K562 (cell line): ENCODE measurements around the gene GALP. TPM values are rescaled to one million over a fixed set of nuclear protein-coding genes. Genes with fewer than 3 reads are reported as not detected.

ENCODE experiments used
- ATAC-seq: fragments of 200-7000 bp; cut with Tn5 transposase; 3 replicates; pipeline ENCODE4 v1.9.1; 2020; ENCODE audit warnings: moderate library complexity
- BruUV-seq: library from RNA; stranded (reverse); fragments of 400-500 nt; replicated peaks from 2 replicates; lab custom pipeline; 2021; lab: Mats Ljungman, UMichigan
- CTCF ChIA-PET: fragments of 300-600 bp; formaldehyde crosslinking; extraction: SDS; loops from one replicate; lab custom pipeline; 2021; ENCODE audit warnings: low intra/inter-chr PET ratio; lab: Yijun Ruan, JAX
- POLR2A ChIA-PET: fragments of 300-600, 350-650 bp; sonication (Branson Sonifier 250); formaldehyde crosslinking; extraction: SDS; loops from one replicate; lab custom pipeline; 2021; ENCODE audit warnings: antibody characterized with exemption, inconsistent platforms; lab: Yijun Ruan, JAX
- DNase-seq, 4 experiments: peaks; one replicate each; pipeline versions ENCODE4 v3.0.0 to v3.0.0-alpha.2; 2011 to 2018; ENCODE audit warnings: low spot score in 3 of 4, mixed read lengths in 3 of 4; ENCODE audit errors: extremely low read depth in 1 of 4
- FAIRE-seq: peaks from 2 replicates; lab custom pipeline; 2011; peaks lifted over from hg19 to GRCh38; lab: Jason Lieb, UNC
- H2AFZ ChIP-seq: 2 replicates; pipeline ENCODE4 v1.6.0; 2011; ENCODE audit warnings: low read depth, low read length, control low read depth, inconsistent platforms
- H3K27ac ChIP-seq: fragments of 200-600 bp; 3 replicates; pipeline ENCODE4 v1.8.0; 2011; ENCODE audit warnings: low read depth, mild to moderate bottlenecking, control low read depth, inconsistent platforms, low read length, moderate library complexity, mixed read lengths; ENCODE audit errors: extremely low read depth
- H3K27me3 ChIP-seq, 2 experiments: fragments of 300-600 bp in 1 of 2; 2 replicates in 1 of 2; 3 replicates in 1 of 2; pipeline versions ENCODE4 v1.6.0 to v1.8.0; 2011; ENCODE audit warnings: inconsistent platforms in 2 of 2, low read length in 2 of 2, mild to moderate bottlenecking in 1 of 2, mixed read lengths in 1 of 2, moderate library complexity in 1 of 2; ENCODE audit not compliant: control insufficient read depth in 2 of 2, insufficient read depth in 2 of 2
- H3K36me3 ChIP-seq: fragments of 300-600 bp; 3 replicates; pipeline ENCODE4 v1.8.0; 2011; ENCODE audit warnings: mild to moderate bottlenecking, low read length, inconsistent platforms; ENCODE audit not compliant: control insufficient read depth, insufficient read depth
- H3K4me1 ChIP-seq, 2 experiments: fragments of 200-600 bp in 1 of 2; replicated peaks in 1 of 2; 2 replicates in 1 of 2; 3 replicates in 1 of 2; pipeline versions ENCODE4 v1.5.1 to v1.8.0; 2011; ENCODE audit warnings: inconsistent platforms in 2 of 2, low read length in 2 of 2, mild to moderate bottlenecking in 1 of 2, mixed read lengths in 1 of 2, moderate library complexity in 1 of 2; ENCODE audit not compliant: control insufficient read depth in 2 of 2, insufficient read depth in 2 of 2
- H3K4me2 ChIP-seq: 2 replicates; pipeline ENCODE4 v1.6.1; 2011; ENCODE audit warnings: low read length, control low read depth, inconsistent platforms, mixed read lengths; ENCODE audit not compliant: insufficient read depth
- H3K4me3 ChIP-seq: fragments of 200-600 bp; sonication (generic), shearing (Covaris generic); 2 replicates; pipeline ENCODE4 v1.5.1; 2016; ENCODE audit warnings: control low read depth, inconsistent platforms
- H3K79me2 ChIP-seq: fragments of 200-600 bp; 3 replicates; pipeline ENCODE4 v1.8.0; 2011; ENCODE audit warnings: low read length, inconsistent platforms; ENCODE audit not compliant: control insufficient read depth, insufficient read depth
- H3K9ac ChIP-seq, 2 experiments: 2 replicates each; pipeline versions ENCODE4 v1.6.0 to v1.6.1; 2011; ENCODE audit warnings: low read depth in 2 of 2, low read length in 2 of 2, control low read depth in 1 of 2, inconsistent platforms in 1 of 2, mild to moderate bottlenecking in 1 of 2, mixed read lengths in 1 of 2; ENCODE audit not compliant: insufficient read depth in 1 of 2
- H3K9me1 ChIP-seq: one replicate; pipeline ENCODE4 v1.6.0; 2011; ENCODE audit warnings: inconsistent platforms, mild to moderate bottlenecking, low read length, moderate library complexity; ENCODE audit not compliant: control insufficient read depth, insufficient read depth
- H3K9me3 ChIP-seq: replicated peaks from 2 replicates; pipeline ENCODE4 v1.5.1; 2011; ENCODE audit warnings: low read depth, low read length, inconsistent platforms; ENCODE audit not compliant: control insufficient read depth, insufficient read depth
- H4K20me1 ChIP-seq: replicated peaks from 2 replicates; pipeline ENCODE4 v1.6.1; 2011; ENCODE audit warnings: low read length, inconsistent platforms, mixed read lengths; ENCODE audit not compliant: control insufficient read depth, insufficient read depth
- ARID3A ChIP-seq: IDR thresholded peaks from 2 replicates; pipeline ENCODE4 v1.6.1; 2012; ENCODE audit warnings: low read depth, low read length, improper control_type of control experiment, borderline replicate concordance
- POLR2G ChIP-seq: fragments of 200-400 bp; formaldehyde crosslinking; IDR thresholded peaks from 2 replicates; pipeline ENCODE4 v1.6.1; 2017; ENCODE audit warnings: low read depth, mild to moderate bottlenecking, antibody characterized with exemption, low read length, moderate library complexity
- SMC3 ChIP-seq: conservative IDR thresholded peaks from 2 replicates; pipeline ENCODE4 v1.6.1; 2011; ENCODE audit warnings: low read depth, low read length, improper control_type of control experiment; ENCODE audit not compliant: insufficient read depth
- ZBTB33 ChIP-seq: sonication (generic); formaldehyde crosslinking; IDR thresholded peaks from 2 replicates; pipeline ENCODE4 v1.8.1; 2023; ENCODE audit warnings: mild to moderate bottlenecking, missing genetic modification reagents
- WGBS: fragments of 100-300 bp; shearing (Covaris generic); methylation state at CpG from one replicate; pipeline ENCODE4 v1.1.6; 2016; ENCODE audit warnings: low coverage, mixed read lengths; ENCODE audit not compliant: insufficient coverage; ENCODE audit errors: missing lambda C conversion rate; 5-methylcytosine and 5-hydroxymethylcytosine counted together
- in situ Hi-C: fragments of 300-500 bp; cut with MboI; formaldehyde crosslinking; loops from 4 replicates; pipeline ENCODE4 v1.15.0; 2018; ENCODE audit warnings: inconsistent platforms, mixed read lengths
- intact Hi-C: fragments of 100-400 bp; cut with micrococcal nuclease; formaldehyde crosslinking; loops from 2 replicates; pipeline ENCODE4 v1.14.2; 2022
- polyA plus RNA-seq, 8 experiments: library from polyadenylated mRNA; depleted of rRNA in 4 of 8; stranded (reverse) in 5 of 8; unstranded in 3 of 8; fragments of >200 nt; fragmentation: Nextera tagmentation in 2 of 8; fragmentation: Illumina TruSeq in 1 of 8; extraction: Ambion mirVana in 2 of 8; extraction: Trizol in 1 of 8; gene quantifications; 2 replicates each; pipeline versions ENCODE4 v1.2.1 to v1.2.3, GENCODE V29; 2011 to 2014; ENCODE audit warnings: inconsistent platforms in 1 of 8, missing spikeins in 1 of 8
- total RNA-seq, 7 experiments: library from RNA; depleted of rRNA in 6 of 7; stranded (reverse); fragments of >200 nt in 6 of 7; fragmentation: Illumina TruSeq in 2 of 7; extraction: Trizol in 2 of 7; gene quantifications; 2 replicates each; pipeline versions ENCODE4 v1.2.1 to v1.2.3, GENCODE V29; 2011 to 2021; ENCODE audit warnings: low replicate concordance in 1 of 7

Gene GALP
- total and polyA plus RNA-seq, 9 of the 15 experiments (the other 6 are each of a cell fraction or from before 2014, with no cell fraction given) = not detected

- TF ChIP-seq ZBTB33 (CRISPR knock-in tag) = peak; percentile 94
- TF ChIP-seq SMC3 = peak; percentile 49; the same call in 1 of the 2 replicates
Measured at GRCh38 chr19:56155124-56155687, 20.6 kb upstream of the GALP start (continued).

GRCh38 chr19:56156768-56157167 lies 19.0 kb upstream of the GALP start:
- FAIRE-seq (no peak), DNase-seq (no peak), ATAC-seq (no peak)
- Histone ChIP-seq H2AFZ (no peak overlapping the region), H3K4me1 (peaks cover 3 to 9% of the 10 kb centered on the region in 2 experiments; a peak in 2 of 5 replicates), H3K79me2 (no peaks in the 10 kb centered on the region), H3K4me2 (no peak overlapping the region), H3K9me1 (no peaks in the 10 kb centered on the region), H3K9ac (no peak overlapping the region), H3K9me3 (no peaks in the 10 kb centered on the region), H4K20me1 (no peaks in the 10 kb centered on the region), H3K27ac (no peak overlapping the region), H3K4me3 (no peak overlapping the region), H3K27me3 (no peaks in the 10 kb centered on the region), H3K36me3 (peaks cover 28% of the 10 kb centered on the region; the same call in 2 of the 3 replicates)
- intact Hi-C loops = no loop called here
- in situ Hi-C loops = no loop called here
- ChIA-PET CTCF (no interaction called here), POLR2A (no interaction called here)
- no TSS peak for BruUV-seq
- WGBS = 84% methylated on average over 11 of the region's 11 CpGs
- TF ChIP-seq ARID3A = no peak
- TF ChIP-seq POLR2G = 0 out of 2 replicates have a peak, but pooled peaks have one; percentile 11
